ENCODE data around the gene SLC6A13. TPM values are rescaled to one million over a fixed set of nuclear protein-coding genes. Genes with fewer than 3 reads are reported as not detected.

Gene SLC6A13
- polyA plus RNA-seq, 1 experiment, result not detected

DNA sequence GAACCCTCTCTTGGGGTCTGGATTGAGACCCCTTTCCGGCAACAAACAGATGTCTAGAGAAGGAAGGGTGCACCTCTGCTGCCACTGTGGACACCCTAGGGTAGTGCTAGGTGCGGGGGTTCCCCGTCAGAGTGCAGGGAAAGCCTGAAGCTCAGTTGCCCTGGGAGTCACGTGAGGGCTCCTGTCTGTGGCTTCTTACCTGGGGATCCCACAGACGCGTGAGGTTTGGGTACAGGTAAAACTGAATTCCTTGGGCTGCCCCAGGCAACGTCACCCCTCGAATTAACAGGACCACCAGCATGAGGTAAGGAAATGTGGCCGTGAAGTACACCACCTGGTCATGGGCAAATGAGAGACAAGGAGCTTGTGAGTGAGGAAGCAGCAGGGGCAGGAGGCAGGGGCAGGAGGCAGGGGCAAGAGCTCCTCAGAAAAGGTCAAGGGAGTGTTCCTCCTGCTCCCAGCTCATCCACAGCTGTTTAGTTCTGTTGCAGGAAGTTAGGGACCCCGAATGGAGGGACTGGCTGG lies 27.7 kb downstream of the SLC6A13 start:
- Histone ChIP-seq H3K4me3 (ENCODE audit: low read depth, low read length) (no peak overlapping the region), H3K27me3 (ENCODE audit: control insufficient read depth, insufficient read depth, low read length) (peaks cover 14% of the 10 kb centered on the region), H3K36me3 (ENCODE audit: control insufficient read depth, insufficient read depth, low read length) (no peaks in the 10 kb centered on the region)
- POLR2A ChIA-PET, result no interaction called here
- no peak for DNase-seq (ENCODE audit: low read depth)
- no peak for TF ChIP-seq CTCF (IDR thresholded peaks at IDR 0.05; ENCODE audit: insufficient read depth, low read depth, low read length)
- CTCF ChIA-PET, result interaction anchor here (0.6 kb wide), 1 partner anchor 12 kb away, joined by 3 read pairs; no protein-coding TSS in a partner anchor

GRCh38 chr12:234019-234418 lies 28.6 kb downstream of the SLC6A13 start:
- no peak for DNase-seq (ENCODE audit: low read depth)
- no peak for TF ChIP-seq CTCF (IDR thresholded peaks at IDR 0.05; ENCODE audit: insufficient read depth, low read depth, low read length)
- no peaks in the 10 kb centered on the region for H3K36me3 ChIP-seq (ENCODE audit: control insufficient read depth, insufficient read depth, low read length)
- H3K4me3 ChIP-seq (ENCODE audit: low read depth, low read length), result no peak overlapping the region
- CTCF ChIA-PET, result interaction anchor here (0.9 to 2.0 kb wide), 2 partner anchors 11 to 27 kb away, joined by 3 to 6 read pairs; no protein-coding TSS in a partner anchor
- H3K27me3 ChIP-seq (ENCODE audit: control insufficient read depth, insufficient read depth, low read length), result peaks cover 16% of the 10 kb centered on the region
- POLR2A ChIA-PET, result no interaction called here

- TF ChIP-seq CTCF (IDR thresholded peaks at IDR 0.05; ENCODE audit: insufficient read depth, low read depth, low read length), result no peak
- ChIA-PET CTCF (interaction anchor here (0.9 to 2.0 kb wide), 2 partner anchors 11 to 28 kb away, joined by 3 to 6 read pairs; no protein-coding TSS in a partner anchor), POLR2A (no interaction called here)
- H3K4me3 ChIP-seq (ENCODE audit: low read depth, low read length), result no peak overlapping the region
- DNase-seq (ENCODE audit: low read depth), result no peak
- peaks cover 16% of the 10 kb centered on the region for H3K27me3 ChIP-seq (ENCODE audit: control insufficient read depth, insufficient read depth, low read length)
- H3K36me3 ChIP-seq (ENCODE audit: control insufficient read depth, insufficient read depth, low read length), result no peaks in the 10 kb centered on the region
Measured at GRCh38 chr12:233615-233968, 29.0 kb downstream of the SLC6A13 start.

DNA sequence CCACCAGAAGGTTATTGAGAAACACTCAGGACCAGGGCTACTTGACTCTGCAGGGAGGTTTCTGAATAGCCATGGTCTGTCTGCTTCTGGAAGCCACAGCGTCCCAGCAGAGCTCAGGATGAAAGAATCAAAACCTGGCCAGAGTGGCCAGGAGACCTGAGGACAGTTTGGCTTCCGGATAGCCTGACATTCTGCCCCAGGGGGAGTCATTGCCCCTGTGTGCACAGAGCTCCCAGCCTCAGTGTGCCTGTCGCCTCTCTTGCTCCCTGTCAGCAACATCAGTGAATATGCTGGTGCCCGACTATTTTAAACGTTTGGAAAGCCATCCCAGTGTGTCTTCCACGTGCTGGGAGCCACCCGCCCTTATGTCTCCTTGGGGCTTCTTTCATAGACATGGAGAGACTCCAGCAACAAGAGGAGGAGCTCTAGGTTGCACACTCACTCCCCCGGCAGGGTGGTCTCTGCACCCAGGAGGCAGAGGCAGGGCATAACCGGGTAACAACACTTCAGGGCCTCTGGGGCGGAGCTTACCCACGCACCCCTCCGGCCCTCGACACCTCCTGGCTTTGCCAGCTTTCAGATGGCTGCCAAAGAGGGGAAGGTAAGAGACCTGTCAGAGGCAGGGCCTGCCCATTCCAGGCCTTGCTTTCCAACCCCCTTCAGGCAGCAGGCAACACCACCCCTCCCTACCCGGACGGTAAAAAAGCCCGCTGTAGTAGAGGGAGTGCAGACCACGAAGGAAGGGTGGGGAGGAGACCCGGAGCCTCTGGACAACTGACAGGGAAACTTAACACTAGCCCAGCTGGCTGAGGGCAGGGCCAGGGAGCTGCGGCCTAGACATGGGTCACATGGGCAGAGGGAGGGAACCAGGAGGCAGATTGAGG lies 29.7 kb downstream of the SLC6A13 start:
- Histone ChIP-seq H3K36me3 (ENCODE audit: control insufficient read depth, insufficient read depth, low read length) (no peaks in the 10 kb centered on the region), H3K27me3 (ENCODE audit: control insufficient read depth, insufficient read depth, low read length) (peaks cover 16% of the 10 kb centered on the region), H3K4me3 (ENCODE audit: low read depth, low read length) (no peak overlapping the region)
- no peak for DNase-seq (ENCODE audit: low read depth)
- CTCF ChIA-PET, result interaction anchor here (2.0 kb wide), 1 partner anchor 10 kb away, joined by 6 read pairs; no protein-coding TSS in a partner anchor
- POLR2A ChIA-PET, result no interaction called here
- no peak for TF ChIP-seq CTCF (IDR thresholded peaks at IDR 0.05; ENCODE audit: insufficient read depth, low read depth, low read length)

GRCh38 chr12:230925-231671 lies 31.5 kb downstream of the SLC6A13 start:
- no peak for DNase-seq (ENCODE audit: low read depth)
- H3K4me3 ChIP-seq (ENCODE audit: low read depth, low read length), result no peak overlapping the region
- H3K27me3 ChIP-seq (ENCODE audit: control insufficient read depth, insufficient read depth, low read length), result peaks cover 22% of the 10 kb centered on the region
- ChIA-PET CTCF (interaction anchor here (0.9 to 2.0 kb wide), 2 partner anchors 11 to 43 kb away, joined by 3 to 9 read pairs; no protein-coding TSS in a partner anchor), POLR2A (no interaction called here)
- no peak for TF ChIP-seq CTCF (IDR thresholded peaks at IDR 0.05; ENCODE audit: insufficient read depth, low read depth, low read length)
- no peaks in the 10 kb centered on the region for H3K36me3 ChIP-seq (ENCODE audit: control insufficient read depth, insufficient read depth, low read length)

All from BJ (cell line).